Measurements from ENCODE around the gene GSK3A. TPM values are rescaled to one million over a fixed set of nuclear protein-coding genes. Genes with fewer than 3 reads are reported as not detected.

Gene GSK3A
- total and polyA plus RNA-seq, 2 of the 8 experiments (the other 6 are each of a cell fraction or from before 2014, with no cell fraction given) = 55.3 to 84.0 TPM

DNA sequence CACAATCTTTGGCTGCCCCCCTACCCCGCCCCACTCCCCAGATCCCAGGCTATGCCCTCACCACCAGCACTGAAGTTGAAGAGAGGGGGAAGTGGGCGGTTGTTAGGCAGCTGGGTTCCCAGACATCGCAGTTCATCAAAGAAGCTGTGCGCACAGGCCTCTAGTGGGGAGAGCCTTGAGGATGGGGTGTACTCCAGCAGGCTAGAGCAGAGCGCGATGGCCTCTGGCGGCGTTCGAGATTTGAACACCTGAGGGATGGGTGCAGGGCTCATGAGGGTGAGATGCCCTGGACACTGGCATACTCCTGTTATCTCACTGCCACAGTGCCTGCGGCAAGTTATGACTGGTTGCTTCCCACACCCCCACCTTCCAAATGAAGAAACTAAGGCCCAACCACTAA, 10.0 kb downstream of the GSK3A start:
- FAIRE-seq (no peak), DNase-seq (ENCODE audit: low read depth in 1 of 2, low spot score in 2 of 2) (no peak)
- peaks cover 13 to 33% of the 10 kb centered on the region in 2 experiments for H4K20me1 ChIP-seq (replicated peaks in 1 of 2; ENCODE audit: control insufficient read depth in 1 of 2, insufficient read depth in 2 of 2, low read length in 2 of 2)
- H3K4me2 ChIP-seq (ENCODE audit: insufficient read depth in 1 of 2, low read depth in 2 of 2, low read length in 2 of 2) = no peak overlapping the region
- H3K27me3 ChIP-seq (replicated peaks in 1 of 4; ENCODE audit: control insufficient read depth in 3 of 4, extremely low read depth in 1 of 4, insufficient read depth in 3 of 4, low read length in 3 of 4) = no peaks in the 10 kb centered on the region
- no peaks in the 10 kb centered on the region for H3K4me1 ChIP-seq (replicated peaks in 1 of 4; ENCODE audit: control insufficient read depth in 3 of 4, insufficient read depth in 4 of 4, low read length in 3 of 4)
- H4K91ac ChIP-seq (replicated peaks; ENCODE audit: insufficient read length, low read length) = no peak overlapping the region
- no peak overlapping the region for H3K14ac ChIP-seq (ENCODE audit: insufficient read length)
- H3K36me3 ChIP-seq (ENCODE audit: control insufficient read depth in 2 of 4, insufficient read depth in 4 of 4, low read length in 3 of 4) = peaks cover 8 to 60% (median 36%) of the 10 kb centered on the region in 4 experiments; a peak in 6 of 8 replicates
- no peak overlapping the region for H3K9ac ChIP-seq (replicated peaks in 1 of 4; ENCODE audit: extremely low read depth in 1 of 4, low read depth in 3 of 4, low read length in 3 of 4)
- H3K9me3 ChIP-seq (ENCODE audit: insufficient read depth in 2 of 2, low read depth in 1 of 2, low read length in 1 of 2) = no peaks in the 10 kb centered on the region
- CTCF ChIA-PET (ENCODE audit: partially characterized antibody) = interaction anchor here (1.1 to 1.3 kb wide), 3 partner anchors 12 to 124 kb away, joined by 3 to 6 read pairs (median 3); no protein-coding TSS in a partner anchor
- no peak overlapping the region for H4K5ac ChIP-seq (ENCODE audit: insufficient read length, low read depth, low read length)
- no peaks in the 10 kb centered on the region for H3K79me2 ChIP-seq (ENCODE audit: control insufficient read depth in 1 of 2, insufficient read depth in 2 of 2, low read length in 2 of 2)
- H3K4me3 ChIP-seq (ENCODE audit: extremely low read depth in 1 of 4, insufficient read depth in 2 of 4, low read depth in 3 of 4, low read length in 4 of 4) = no peak overlapping the region
- no peak overlapping the region for H3K23ac ChIP-seq (ENCODE audit: insufficient read length)
- no peak overlapping the region for H3K4ac ChIP-seq (replicated peaks; ENCODE audit: insufficient read length, low read depth, low read length)
- WGBS, 2 experiments (ENCODE audit: extremely low coverage in 1 of 2, insufficient coverage in 1 of 2, insufficient read length in 1 of 2, insufficient replicate concordance in 2 of 2, low coverage in 1 of 2, low lambda C conversion rate in 2 of 2, missing lambda C conversion rate in 1 of 2) = 96% methylated on average over 10 of the region's 10 CpGs; no CpG with 5 or more reads in 1 of the 2 experiments
- H2BK120ac ChIP-seq (replicated peaks; ENCODE audit: low read depth, low read length) = no peak overlapping the region
- H2BK12ac ChIP-seq (ENCODE audit: low read depth, low read length) = no peak overlapping the region
- POLR2A ChIA-PET (ENCODE audit: partially characterized antibody) = interaction anchor here (0.6 to 4.5 kb wide), 6 partner anchors 10 to 246 kb away, joined by 3 to 21 read pairs (median 4); partner anchors contain the start of genes GSK3A, PAFAH1B3 and PRR19
- no peak overlapping the region for H2BK5ac ChIP-seq (ENCODE audit: low read depth, low read length)
- peaks cover 3% of the 10 kb centered on the region for H3K79me1 ChIP-seq (ENCODE audit: low read depth, low read length)
- H3K23me2 ChIP-seq (ENCODE audit: low read depth, low read length) = no peaks in the 10 kb centered on the region
- H3K18ac ChIP-seq (ENCODE audit: extremely low read depth, low read length) = no peak overlapping the region
- H2BK15ac ChIP-seq (ENCODE audit: low read length) = no peak overlapping the region
- no peak overlapping the region for H2BK20ac ChIP-seq (ENCODE audit: low read length)
- H2AK5ac ChIP-seq (ENCODE audit: low read depth, low read length) = no peak overlapping the region
- H3K56ac ChIP-seq (replicated peaks; ENCODE audit: insufficient read length, low read depth, low read length) = no peak overlapping the region
- H4K8ac ChIP-seq (ENCODE audit: extremely low read depth, insufficient read depth, low read length) = no peak overlapping the region
- H2AFZ ChIP-seq (ENCODE audit: low read length) = no peak overlapping the region
- H3K27ac ChIP-seq (ENCODE audit: low read depth, low read length) = no peak overlapping the region
- no peak for TF ChIP-seq KDM5A (IDR thresholded peaks at IDR 0.05; ENCODE audit: low read length)
- TF ChIP-seq POLR2AphosphoS5 (IDR thresholded peaks at IDR 0.05; ENCODE audit: low read depth, low read length) = no peak
